ENCODE data around the gene CCL27.

Gene CCL27

GRCh38 chr9:34628656-34629490, 33.6 kb downstream of the CCL27 start, which contains the start of gene ARID3C:
Gene ARID3C, minus strand, starts transcription at chr9:34629066. Its CDS starts 1,052 bp downstream, at chr9:34628014.
- no peak for TF ChIP-seq CTCF (IDR thresholded peaks at IDR 0.05; ENCODE audit: control extremely low read depth, extremely low read depth, low read depth, missing control alignments)
- DNase-seq (ENCODE audit: extremely low spot score), result peak; percentile 50
- ChIA-PET POLR2A (no interaction called here), CTCF (interaction anchor here (1.4 to 12.1 kb wide), 4 partner anchors 9 to 81 kb away, joined by 4 to 328 read pairs (median 7); partner anchors contain the start of genes DCTN3, RPP25L and SIGMAR1)

DNA sequence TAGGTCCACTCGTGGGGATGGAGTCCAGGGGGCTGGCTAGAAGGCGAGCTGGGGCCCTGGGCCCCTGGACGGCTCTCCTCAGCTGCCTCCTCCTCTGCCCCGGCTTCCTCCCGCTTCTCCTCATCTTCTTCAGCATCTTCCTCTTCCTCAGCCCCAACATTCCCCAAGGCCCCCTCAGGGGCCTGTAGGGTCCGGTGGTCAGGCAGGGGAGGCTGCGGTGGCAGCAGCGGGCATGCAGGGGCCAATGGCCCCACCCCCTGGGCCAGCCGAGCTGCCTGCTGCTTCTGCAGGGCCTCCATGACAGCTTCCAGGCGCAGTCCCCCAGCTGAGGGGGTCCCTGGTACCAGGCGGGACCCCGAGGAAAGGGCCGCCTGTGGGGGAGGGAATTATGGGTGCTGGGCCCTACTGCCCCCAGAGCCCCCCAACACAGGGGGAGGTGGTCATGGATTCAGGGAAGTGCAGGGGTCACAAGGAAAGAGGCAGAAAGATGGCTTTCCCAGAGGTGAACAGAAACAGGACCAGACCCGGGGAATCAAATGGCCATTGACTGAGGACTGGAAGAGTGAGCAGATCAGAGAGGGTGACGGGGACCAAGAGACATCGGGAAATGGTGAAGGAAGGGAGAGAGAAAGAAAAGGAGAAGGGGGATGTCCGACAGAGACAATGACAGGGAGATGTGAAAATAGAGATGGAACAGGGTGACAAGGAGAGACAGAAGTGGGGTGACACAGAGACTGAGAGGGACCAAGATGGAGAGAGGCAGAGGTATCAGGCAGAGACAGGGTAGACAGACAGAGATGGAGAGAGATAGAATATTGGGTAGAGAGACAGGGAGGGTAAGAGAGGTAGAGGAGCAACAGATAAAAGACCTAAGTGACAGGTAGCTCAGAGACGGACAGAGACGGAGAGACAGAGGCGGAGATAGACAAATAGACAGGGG, 34.5 kb downstream of the CCL27 start:
- CTCF ChIA-PET, result interaction anchor here (1.4 to 12.1 kb wide), 4 partner anchors 8 to 80 kb away, joined by 4 to 328 read pairs (median 7); partner anchors contain the start of genes DCTN3, RPP25L and SIGMAR1
- POLR2A ChIA-PET, result no interaction called here
- no peak for TF ChIP-seq CTCF (IDR thresholded peaks at IDR 0.05; ENCODE audit: control extremely low read depth, extremely low read depth, low read depth, missing control alignments)
- no peak for DNase-seq (ENCODE audit: extremely low spot score)

GRCh38 chr9:34625186-34625486, 37.3 kb downstream of the CCL27 start:
- ChIA-PET POLR2A (no interaction called here), CTCF (interaction anchor here (0.8 to 2.3 kb wide), 8 partner anchors 10 to 221 kb away, joined by 3 to 32 read pairs (median 6); partner anchors contain the start of gene SIGMAR1)
- TF ChIP-seq CTCF (IDR thresholded peaks at IDR 0.05; ENCODE audit: control extremely low read depth, extremely low read depth, low read depth, missing control alignments), result no peak
- DNase-seq (ENCODE audit: extremely low spot score), result no peak

DNA sequence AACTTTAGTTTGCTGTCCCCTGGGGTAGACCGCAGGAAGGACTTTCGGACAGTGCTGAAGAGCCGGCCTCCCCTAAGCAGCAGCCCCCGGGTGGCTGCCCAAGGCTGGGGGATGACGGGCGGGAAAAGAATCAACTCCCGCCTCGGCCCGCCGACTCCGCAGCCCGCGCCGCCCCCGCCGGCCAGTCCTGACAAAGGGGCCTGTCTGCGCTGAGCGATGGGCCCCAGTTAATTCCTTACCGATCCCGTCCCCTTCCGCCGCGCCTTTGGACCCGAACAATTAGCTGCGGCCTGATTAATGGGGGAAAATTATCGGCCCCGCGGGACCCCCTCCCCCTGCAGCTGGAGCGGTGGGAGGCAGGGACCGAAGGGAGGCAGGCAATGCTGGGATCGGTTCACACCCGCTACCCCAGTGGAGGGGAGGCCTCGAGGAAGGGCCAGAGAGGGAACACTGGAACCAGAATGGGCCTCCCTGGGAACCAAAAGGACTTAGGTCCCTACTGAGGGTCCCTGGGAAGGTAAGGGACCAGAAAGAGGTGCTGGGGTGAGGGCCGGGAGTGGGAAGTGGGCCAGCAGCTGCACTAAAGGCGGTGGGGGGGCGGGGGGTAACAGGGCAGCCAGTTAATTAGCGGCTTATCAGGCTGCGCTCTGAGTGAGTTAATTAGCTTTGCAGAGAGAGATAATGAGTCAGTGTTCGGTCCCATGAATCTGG, 37.8 kb downstream of the CCL27 start:
- CTCF ChIA-PET, result interaction anchor here (1.3 to 2.3 kb wide), 7 partner anchors 10 to 221 kb away, joined by 3 to 32 read pairs (median 6); partner anchors contain the start of gene SIGMAR1
- TF ChIP-seq CTCF (IDR thresholded peaks at IDR 0.05; ENCODE audit: control extremely low read depth, extremely low read depth, low read depth, missing control alignments), result no peak
- POLR2A ChIA-PET, result no interaction called here
- DNase-seq (ENCODE audit: extremely low spot score), result no peak

GRCh38 chr9:34623374-34624235, 38.9 kb downstream of the CCL27 start:
- no peak for TF ChIP-seq CTCF (IDR thresholded peaks at IDR 0.05; ENCODE audit: control extremely low read depth, extremely low read depth, low read depth, missing control alignments)
- ChIA-PET POLR2A (no interaction called here), CTCF (interaction anchor here (1.0 to 4.9 kb wide), 5 partner anchors 10 to 220 kb away, joined by 3 to 100 read pairs (median 4); partner anchors contain the start of gene SIGMAR1)
- DNase-seq (ENCODE audit: extremely low spot score), result no peak

All from GM10248 (cell line).